Midbrain (tissue), 1 donor: ENCODE data around the gene ARMC2.
"Not testable (repeated sequence)": the region's sequence is repeated elsewhere in the genome, so short reads cannot be mapped to it uniquely, and the experiment has no call there.

ENCODE experiments used
- DNase-seq: peaks from one replicate; lab custom pipeline; 2025; lab: John Stamatoyannopoulos, UW

The ARMC2 gene

GRCh38 chr6:108952776-108953486, 104.7 kb downstream of the ARMC2 start:
- DNase-seq: no peak

- DNase-seq: no peak
Measured at GRCh38 chr6:108953681-108954080, 105.5 kb downstream of the ARMC2 start.

- DNase-seq: no peak
Measured at GRCh38 chr6:108955329-108955949, 107.2 kb downstream of the ARMC2 start.

- DNase-seq: no peak
Measured at GRCh38 chr6:108957221-108957620, 109.0 kb downstream of the ARMC2 start.

GRCh38 chr6:108958900-108959770, 110.9 kb downstream of the ARMC2 start:
- no peak for DNase-seq

GRCh38 chr6:108959972-108960582, 111.9 kb downstream of the ARMC2 start:
- no peak for DNase-seq

- DNase-seq: no peak
Measured at GRCh38 chr6:108960601-108961000, 112.4 kb downstream of the ARMC2 start.

GRCh38 chr6:108961077-108961476, 112.9 kb downstream of the ARMC2 start:
- DNase-seq: no peak

- DNase-seq: no peak
Measured at GRCh38 chr6:108961985-108962384, 113.8 kb downstream of the ARMC2 start.

- DNase-seq: no peak
Measured at GRCh38 chr6:108966251-108966650, 118.0 kb downstream of the ARMC2 start.

- DNase-seq: no peak
Measured at GRCh38 chr6:108966855-108967755, 118.9 kb downstream of the ARMC2 start.

GRCh38 chr6:108968325-108969316, 120.4 kb downstream of the ARMC2 start:
- DNase-seq: no peak

GRCh38 chr6:108969776-108970175, 121.6 kb downstream of the ARMC2 start:
- DNase-seq: no peak

- no peak for DNase-seq
Measured at GRCh38 chr6:108974201-108974600, 126.0 kb downstream of the ARMC2 start.

GRCh38 chr6:108978638-108979037, 130.4 kb downstream of the ARMC2 start:
- DNase-seq: not testable (repeated sequence)

- DNase-seq: no peak
Measured at GRCh38 chr6:108982154-108983113, 134.2 kb downstream of the ARMC2 start.

GRCh38 chr6:108983151-108983550, 134.9 kb downstream of the ARMC2 start:
- DNase-seq: no peak

GRCh38 chr6:108985301-108985700, 137.1 kb downstream of the ARMC2 start:
- no peak for DNase-seq

GRCh38 chr6:108987156-108987555, 138.9 kb downstream of the ARMC2 start:
- no peak for DNase-seq
